ENCODE measurements around the gene RDH8.

GRCh38 chr19:10052602-10053360, 39.5 kb downstream of the RDH8 start:
- TF ChIP-seq RNF2 (IDR thresholded peaks at IDR 0.05; ENCODE audit: borderline replicate concordance, low read depth, low read length, missing control alignments, poor library complexity, severe bottlenecking), result no peak
- TF ChIP-seq EGR1 (IDR thresholded peaks at IDR 0.05; ENCODE audit: borderline replicate concordance, low read depth, low read length), result no peak
- TF ChIP-seq CTCF (IDR thresholded peaks at IDR 0.05; ENCODE audit: control extremely low read depth in 1 of 3, insufficient read depth in 1 of 3, low read depth in 1 of 3, low read length in 3 of 3), result no peak
- no peak for TF ChIP-seq JUND (IDR thresholded peaks at IDR 0.05; ENCODE audit: low read length)
- no peak for TF ChIP-seq RFX5 (IDR thresholded peaks at IDR 0.05; ENCODE audit: borderline replicate concordance, low read depth, low read length)
- no peak for TF ChIP-seq BRCA1 (IDR thresholded peaks at IDR 0.05; ENCODE audit: low read depth, low read length)

Data from H1 (cell line).